ENCODE data around the gene XRCC1. TPM values are rescaled to one million over a fixed set of nuclear protein-coding genes. Genes with fewer than 3 reads are reported as not detected.
A peak's percentile ranks its signal among the peaks of the same experiment; 100 is the strongest.

XRCC1 gene
- polyA plus RNA-seq, 1 of the 3 experiments (the other 2 are of a cell fraction), result 30.3 TPM

DNA sequence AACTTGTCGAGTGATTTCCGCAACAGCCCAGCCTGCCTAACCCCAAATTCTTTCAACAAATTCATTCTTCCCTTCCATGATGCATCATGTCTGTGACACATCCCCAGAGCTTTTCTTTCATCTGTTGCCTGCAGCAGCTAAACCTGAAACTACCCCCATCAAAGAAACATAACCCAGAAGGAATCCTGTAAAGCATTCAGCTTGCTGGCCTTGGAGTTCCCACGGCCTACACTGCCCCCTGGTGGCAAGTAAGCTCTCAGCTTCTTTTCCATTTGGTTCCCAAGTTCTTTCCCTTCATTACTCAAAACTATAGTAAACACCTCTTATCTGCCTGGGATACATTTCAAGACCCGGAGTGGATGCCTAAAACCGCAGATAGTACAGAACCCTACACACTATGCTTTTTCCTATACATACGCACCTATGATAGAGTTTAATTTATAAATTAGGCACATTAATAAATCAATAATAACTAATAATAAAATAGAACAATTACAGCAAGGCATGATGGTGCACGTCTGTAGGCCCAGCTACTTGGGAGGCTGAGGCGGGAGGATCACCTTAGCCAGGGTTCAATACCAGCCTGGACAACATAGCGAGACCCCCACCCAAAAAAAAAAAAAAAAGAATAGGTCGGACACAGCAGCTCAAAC lies 55.8 kb downstream of the XRCC1 start (continued):
- TF ChIP-seq, protein P1, sequence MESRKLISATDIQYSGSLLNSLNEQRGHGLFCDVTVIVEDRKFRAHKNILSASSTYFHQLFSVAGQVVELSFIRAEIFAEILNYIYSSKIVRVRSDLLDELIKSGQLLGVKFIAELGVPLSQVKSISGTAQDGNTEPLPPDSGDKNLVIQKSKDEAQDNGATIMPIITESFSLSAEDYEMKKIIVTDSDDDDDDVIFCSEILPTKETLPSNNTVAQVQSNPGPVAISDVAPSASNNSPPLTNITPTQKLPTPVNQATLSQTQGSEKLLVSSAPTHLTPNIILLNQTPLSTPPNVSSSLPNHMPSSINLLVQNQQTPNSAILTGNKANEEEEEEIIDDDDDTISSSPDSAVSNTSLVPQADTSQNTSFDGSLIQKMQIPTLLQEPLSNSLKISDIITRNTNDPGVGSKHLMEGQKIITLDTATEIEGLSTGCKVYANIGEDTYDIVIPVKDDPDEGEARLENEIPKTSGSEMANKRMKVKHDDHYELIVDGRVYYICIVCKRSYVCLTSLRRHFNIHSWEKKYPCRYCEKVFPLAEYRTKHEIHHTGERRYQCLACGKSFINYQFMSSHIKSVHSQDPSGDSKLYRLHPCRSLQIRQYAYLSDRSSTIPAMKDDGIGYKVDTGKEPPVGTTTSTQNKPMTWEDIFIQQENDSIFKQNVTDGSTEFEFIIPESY (IDR thresholded peaks at IDR 0.05; ENCODE audit: borderline replicate concordance, low read depth), result no peak
- TF ChIP-seq TAF1 (IDR thresholded peaks at IDR 0.05; ENCODE audit: borderline replicate concordance, low read depth, low read length) (no peak), RAD21 (IDR thresholded peaks at IDR 0.05; ENCODE audit: low read length) (peak; percentile 97), YY1 (IDR thresholded peaks at IDR 0.05; ENCODE audit: low read depth) (no peak), POLR2AphosphoS5 (IDR thresholded peaks at IDR 0.05; ENCODE audit: low read depth, low read length) (no peak)

GRCh38 chr19:43518051-43518450 lies 57.3 kb downstream of the XRCC1 start:
- H3K27me3 ChIP-seq (ENCODE audit: insufficient read depth), result no peaks in the 10 kb centered on the region
- ChIA-PET POLR2A (interaction anchor here (0.6 kb wide), 1 partner anchor 53 kb away, joined by 3 read pairs; no protein-coding TSS in a partner anchor), CTCF (interaction anchor here (0.7 to 24.7 kb wide), 6 partner anchors 13 to 78 kb away, joined by 3 to 632 read pairs (median 17); partner anchors contain the start of genes IRGQ, PHLDB3, ZNF575 and ZNF576)
- H3K9ac ChIP-seq, result no peak overlapping the region
- TF ChIP-seq MEF2A (IDR thresholded peaks at IDR 0.05; ENCODE audit: borderline replicate concordance, low read depth) (no peak), TCF12 (IDR thresholded peaks at IDR 0.05) (no peak), RXRA (IDR thresholded peaks at IDR 0.05; ENCODE audit: borderline replicate concordance, low read depth) (no peak), IRF3 (IDR thresholded peaks at IDR 0.05; ENCODE audit: low read depth, low read length) (no peak), JUND (IDR thresholded peaks at IDR 0.05) (no peak), SMC3 (IDR thresholded peaks at IDR 0.05; ENCODE audit: low read depth, low read length) (no peak), NRF1 (IDR thresholded peaks at IDR 0.05; ENCODE audit: low read depth, low read length) (no peak), FOXJ3 (CRISPR knock-in tag; IDR thresholded peaks at IDR 0.05) (no peak), RCOR1 (IDR thresholded peaks at IDR 0.05; ENCODE audit: low read length) (no peak), RFX5 (IDR thresholded peaks at IDR 0.05; ENCODE audit: low read length) (no peak), NFIC (IDR thresholded peaks at IDR 0.05; ENCODE audit: borderline replicate concordance) (no peak), GABPA (IDR thresholded peaks at IDR 0.05; ENCODE audit: low read depth) (no peak), ELF1 (IDR thresholded peaks at IDR 0.05) (no peak), EZH2phosphoT487 (IDR thresholded peaks at IDR 0.05; ENCODE audit: borderline replicate concordance, low read depth) (no peak), CHD2 (IDR thresholded peaks at IDR 0.05; ENCODE audit: low read length, partially characterized antibody) (no peak), REST (IDR thresholded peaks at IDR 0.05; ENCODE audit: low read depth, low read length) (no peak), RAD21 (IDR thresholded peaks at IDR 0.05; ENCODE audit: low read length) (no peak)
- TF ChIP-seq, protein P2, sequence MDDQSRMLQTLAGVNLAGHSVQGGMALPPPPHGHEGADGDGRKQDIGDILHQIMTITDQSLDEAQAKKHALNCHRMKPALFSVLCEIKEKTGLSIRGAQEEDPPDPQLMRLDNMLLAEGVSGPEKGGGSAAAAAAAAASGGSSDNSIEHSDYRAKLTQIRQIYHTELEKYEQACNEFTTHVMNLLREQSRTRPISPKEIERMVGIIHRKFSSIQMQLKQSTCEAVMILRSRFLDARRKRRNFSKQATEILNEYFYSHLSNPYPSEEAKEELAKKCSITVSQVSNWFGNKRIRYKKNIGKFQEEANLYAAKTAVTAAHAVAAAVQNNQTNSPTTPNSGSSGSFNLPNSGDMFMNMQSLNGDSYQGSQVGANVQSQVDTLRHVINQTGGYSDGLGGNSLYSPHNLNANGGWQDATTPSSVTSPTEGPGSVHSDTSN (IDR thresholded peaks at IDR 0.05), result no peak
- H3K4me1 ChIP-seq (ENCODE audit: control insufficient read depth in 1 of 2, insufficient read depth in 2 of 2, low read depth in 1 of 2, low read length in 1 of 2), result no peaks in the 10 kb centered on the region; a peak in 1 of 4 replicates
- no peaks in the 10 kb centered on the region for H3K36me3 ChIP-seq (replicated peaks in 1 of 2; ENCODE audit: control insufficient read depth in 1 of 2, insufficient read depth in 2 of 2, low read length in 1 of 2)
- peaks cover 4% of the 10 kb centered on the region for H3F3A ChIP-seq (replicated peaks; ENCODE audit: insufficient read depth)
- DNase-seq, result no peak
- 87% methylated on average over 4 of the region's 4 CpGs for WGBS (ENCODE audit: low lambda C conversion rate)
- H2AFZ ChIP-seq (ENCODE audit: low read depth), result no peak overlapping the region
- H3K27ac ChIP-seq (ENCODE audit: low read depth in 2 of 2, low read length in 1 of 2), result no peak overlapping the region
- H3K9me2 ChIP-seq, result no peaks in the 10 kb centered on the region
- H3K9me3 ChIP-seq, result no peaks in the 10 kb centered on the region
- H4K20me1 ChIP-seq (ENCODE audit: insufficient read depth), result no peaks in the 10 kb centered on the region
- H3K79me2 ChIP-seq (ENCODE audit: insufficient read depth), result 0 out of 2 replicates have a peak, but pooled peaks cover 4% of the 10 kb centered on the region
- H3K4me3 ChIP-seq (ENCODE audit: low read depth in 2 of 2, low read length in 1 of 2), result no peak overlapping the region
- no peak overlapping the region for H3K4me2 ChIP-seq

All from SK-N-SH (cell line).